SK-N-SH (cell line): ENCODE data around the gene JAKMIP3. TPM values are rescaled to one million over a fixed set of nuclear protein-coding genes. Genes with fewer than 3 reads are reported as not detected.
A peak's percentile ranks its signal among the peaks of the same experiment; 100 is the strongest.

Experiments used
- CTCF ChIA-PET: fragments of 300-600, 350-600 bp; formaldehyde crosslinking; extraction: SDS; loops from one replicate; lab custom pipeline; 2021; lab: Yijun Ruan, JAX
- POLR2A ChIA-PET: fragments of 350-600 bp; sonication (Branson Sonifier 250); formaldehyde crosslinking; extraction: SDS; loops from one replicate; lab custom pipeline; 2020; ENCODE audit warnings: antibody characterized with exemption, inconsistent platforms; lab: Yijun Ruan, JAX
- DNase-seq: peaks from one replicate; pipeline ENCODE4 v3.0.0; 2012
- H2AFZ ChIP-seq: fragments of 200-600 bp; sonication (generic); 2 replicates; pipeline ENCODE4 v1.8.1; 2016; ENCODE audit warnings: antibody characterized with exemption, mild to moderate bottlenecking, low read depth
- H3F3A ChIP-seq: fragments of 200-600 bp; sonication (generic); replicated peaks from 2 replicates; pipeline ENCODE3; 2016; ENCODE audit warnings: antibody characterized with exemption, mild to moderate bottlenecking; ENCODE audit not compliant: insufficient read depth
- H3K27ac ChIP-seq, 2 experiments: fragments of 200-500 bp in 1 of 2; fragments of 200-600 bp in 1 of 2; sonication (Bioruptor generic) in 1 of 2; sonication (generic), shearing (Covaris generic) in 1 of 2; 2 replicates each; pipeline versions ENCODE4 v1.5.1 to v1.6.1; 2014 to 2016; ENCODE audit warnings: low read depth in 2 of 2, inconsistent platforms in 1 of 2, low read length in 1 of 2, mild to moderate bottlenecking in 1 of 2, mixed read lengths in 1 of 2
- H3K27me3 ChIP-seq: fragments of 200-600 bp; sonication (generic), shearing (Covaris generic); 2 replicates; pipeline ENCODE4 v1.6.1; 2016; ENCODE audit warnings: mixed run types; ENCODE audit not compliant: insufficient read depth
- H3K36me3 ChIP-seq, 2 experiments: fragments of 200-500 bp in 1 of 2; fragments of 200-600 bp in 1 of 2; sonication (Bioruptor generic) in 1 of 2; sonication (generic) in 1 of 2; replicated peaks in 1 of 2; 2 replicates each; pipeline versions ENCODE3 to v1.5.1; 2014 to 2016; ENCODE audit warnings: low read length in 1 of 2, mild to moderate bottlenecking in 1 of 2; ENCODE audit not compliant: insufficient read depth in 2 of 2, control insufficient read depth in 1 of 2
- H3K4me1 ChIP-seq, 2 experiments: fragments of 200-500 bp in 1 of 2; fragments of 200-600 bp in 1 of 2; sonication (Bioruptor generic) in 1 of 2; sonication (generic), shearing (Covaris generic) in 1 of 2; 2 replicates each; pipeline versions ENCODE4 v1.5.1 to v1.6.1; 2014 to 2016; ENCODE audit warnings: low read depth in 1 of 2, low read length in 1 of 2, mixed run types in 1 of 2; ENCODE audit not compliant: insufficient read depth in 2 of 2, control insufficient read depth in 1 of 2
- H3K4me2 ChIP-seq: fragments of 200-600 bp; sonication (generic), shearing (Covaris generic); 2 replicates; pipeline ENCODE4 v1.6.1; 2017; ENCODE audit warnings: mixed run types
- H3K4me3 ChIP-seq, 2 experiments: fragments of 200-500 bp in 1 of 2; fragments of 200-600 bp in 1 of 2; sonication (Bioruptor generic) in 1 of 2; sonication (generic), shearing (Covaris generic) in 1 of 2; 2 replicates each; pipeline versions ENCODE4 v1.5.1 to v1.8.1; 2014 to 2016; ENCODE audit warnings: low read depth in 2 of 2, inconsistent platforms in 1 of 2, low read length in 1 of 2, mild to moderate bottlenecking in 1 of 2, mixed read lengths in 1 of 2, moderate library complexity in 1 of 2
- H3K79me2 ChIP-seq: fragments of 200-600 bp; sonication (generic); 2 replicates; pipeline ENCODE4 v1.8.1; 2017; ENCODE audit warnings: mild to moderate bottlenecking; ENCODE audit not compliant: insufficient read depth
- H3K9ac ChIP-seq: fragments of 200-600 bp; sonication (generic); 2 replicates; pipeline ENCODE4 v1.6.1; 2017; ENCODE audit warnings: mixed run types
- H3K9me2 ChIP-seq: fragments of 200-600 bp; sonication (generic); 2 replicates; pipeline ENCODE4 v1.6.1; 2017; ENCODE audit warnings: mixed run types
- H3K9me3 ChIP-seq: fragments of 200-600 bp; sonication (generic); 2 replicates; pipeline ENCODE4 v1.6.1; 2017; ENCODE audit warnings: mixed run types, mild to moderate bottlenecking, moderate library complexity
- H4K20me1 ChIP-seq: fragments of 200-600 bp; sonication (generic); 2 replicates; pipeline ENCODE4 v1.6.1; 2017; ENCODE audit warnings: mild to moderate bottlenecking, mixed run types; ENCODE audit not compliant: insufficient read depth
- CTCF ChIP-seq: fragments of 200-600 bp; sonication (generic); IDR thresholded peaks from 2 replicates; pipeline ENCODE4 v1.6.1; 2017; ENCODE audit warnings: antibody characterized with exemption, mild to moderate bottlenecking, moderate library complexity
- GATA2 ChIP-seq: sonication (generic); formaldehyde crosslinking; IDR thresholded peaks from 2 replicates; pipeline ENCODE4 v1.5.0; 2020; ENCODE audit warnings: mild to moderate bottlenecking, missing genetic modification reagents
- NFIC ChIP-seq: IDR thresholded peaks from 2 replicates; pipeline ENCODE4 v1.4.0; 2012; ENCODE audit warnings: borderline replicate concordance
- PBX3 ChIP-seq: IDR thresholded peaks from 2 replicates; pipeline ENCODE4; 2012
- RAD21 ChIP-seq: IDR thresholded peaks from 2 replicates; pipeline ENCODE4 v1.6.1; 2012; ENCODE audit warnings: mild to moderate bottlenecking, low read length
- REST ChIP-seq: IDR thresholded peaks from 2 replicates; pipeline ENCODE4 v1.6.1; 2012; ENCODE audit warnings: mild to moderate bottlenecking, low read depth, low read length, moderate library complexity
- RXRA ChIP-seq: IDR thresholded peaks from 2 replicates; pipeline ENCODE4 v1.4.0; 2012; ENCODE audit warnings: low read depth, mild to moderate bottlenecking, borderline replicate concordance
- WGBS: methylation state at CpG from one replicate; pipeline ENCODE4 v1.1.6; 2017; ENCODE audit warnings: low lambda C conversion rate; 5-methylcytosine and 5-hydroxymethylcytosine counted together
- polyA plus RNA-seq, 3 experiments: library from polyadenylated mRNA; depleted of rRNA; stranded (reverse); fragments of >200 nt; gene quantifications; 2 replicates each; pipeline ENCODE4 v1.2.3, GENCODE V29; 2012

JAKMIP3 gene
- polyA plus RNA-seq, 1 of the 3 experiments (the other 2 are of a cell fraction) = 0.02 TPM

- Histone ChIP-seq H3K9me3 (no peaks in the 10 kb centered on the region), H3K4me2 (no peak overlapping the region), H3K27me3 (no peaks in the 10 kb centered on the region), H3K79me2 (no peaks in the 10 kb centered on the region), H2AFZ (no peak overlapping the region), H3F3A (no peaks in the 10 kb centered on the region), H3K4me3 (no peak overlapping the region), H3K4me1 (no peaks in the 10 kb centered on the region; a peak in 1 of 4 replicates), H3K9me2 (no peaks in the 10 kb centered on the region), H3K36me3 (no peaks in the 10 kb centered on the region), H3K27ac (no peak overlapping the region), H4K20me1 (no peaks in the 10 kb centered on the region), H3K9ac (no peak overlapping the region)
- ChIA-PET CTCF (interaction anchor here (1.2 kb wide), 1 partner anchor 50 kb away, joined by 3 read pairs; no protein-coding TSS in a partner anchor), POLR2A (no interaction called here)
- no peak for DNase-seq
- TF ChIP-seq REST (peak; percentile 70; the same call in 1 of the 2 replicates), RXRA (no peak), RAD21 (no peak), CTCF (no peak), PBX3 (no peak)
- 31% methylated on average over 5 of the region's 9 CpGs for WGBS
Measured at GRCh38 chr10:132054564-132054963, 11.2 kb upstream of the JAKMIP3 start.

- 18% methylated on average over 6 of the region's 6 CpGs for WGBS
- Histone ChIP-seq H3K9me2 (no peaks in the 10 kb centered on the region), H3K79me2 (no peaks in the 10 kb centered on the region), H3K27ac (no peak overlapping the region), H4K20me1 (no peaks in the 10 kb centered on the region), H2AFZ (no peak overlapping the region), H3K4me2 (no peak overlapping the region), H3K4me3 (no peak overlapping the region), H3K9me3 (no peaks in the 10 kb centered on the region), H3F3A (no peaks in the 10 kb centered on the region), H3K27me3 (no peaks in the 10 kb centered on the region), H3K9ac (no peak overlapping the region), H3K36me3 (no peaks in the 10 kb centered on the region), H3K4me1 (no peaks in the 10 kb centered on the region; a peak in 1 of 4 replicates)
- CTCF ChIA-PET = interaction anchor here (1.6 kb wide), 1 partner anchor 86 kb away, joined by 4 read pairs; no protein-coding TSS in a partner anchor
- POLR2A ChIA-PET = no interaction called here
- TF ChIP-seq GATA2 (CRISPR knock-in tag) (0 out of 2 replicates have a peak, but pooled peaks have one; percentile 18), NFIC (no peak)
- DNase-seq = no peak
Measured at GRCh38 chr10:132055616-132056015, 10.1 kb upstream of the JAKMIP3 start.
